Right lobe of liver (tissue), 6 donors: ENCODE data around the gene NCS1. TPM values are rescaled to one million over a fixed set of nuclear protein-coding genes. Genes with fewer than 3 reads are reported as not detected.

Source experiments
- ATAC-seq, 4 donors: fragments of 200-7000 bp; cut with Tn5 transposase; one replicate each; pipeline ENCODE4 v1.9.1; 2020; ENCODE audit warnings: mild to moderate bottlenecking in 4 of 4, moderate library complexity in 4 of 4
- DNase-seq, 3 donors: peaks; one replicate each; pipeline ENCODE4 v3.0.0-alpha.2; 2020
- H3K27ac ChIP-seq, 3 donors: fragments of 200-600 bp; one replicate each; pipeline ENCODE4 v1.8.0; 2022
- H3K27me3 ChIP-seq, 2 donors: fragments of 200-600 bp; one replicate each; pipeline ENCODE4 v1.8.0; 2022
- H3K36me3 ChIP-seq, 4 donors: fragments of 200-600 bp; sonication (generic) in 1 of 4; one replicate each; pipeline versions ENCODE4 v1.5.1 to v1.8.0; 2017 to 2022; ENCODE audit warnings: control low read depth in 1 of 4
- H3K4me1 ChIP-seq, 4 donors: fragments of 200-600 bp; sonication (generic) in 1 of 4; one replicate each; pipeline versions ENCODE4 v1.5.1 to v1.8.0; 2017 to 2022; ENCODE audit warnings: control low read depth in 1 of 4
- H3K4me3 ChIP-seq, 3 donors: fragments of 200-600 bp; one replicate each; pipeline ENCODE4 v1.8.0; 2022
- H3K9me3 ChIP-seq, 4 donors: fragments of 200-600 bp; sonication (generic) in 1 of 4; one replicate each; pipeline versions ENCODE4 v1.5.1 to v1.8.0; 2017 to 2022; ENCODE audit warnings: control low read depth in 1 of 4
- POLR2A ChIP-seq: fragments of 450-650 bp; IDR thresholded peaks from one replicate; pipeline ENCODE4 v1.6.1; 2017; ENCODE audit warnings: antibody characterized with exemption, mild to moderate bottlenecking
- WGBS: methylation state at CpG from one replicate; pipeline ENCODE4 v1.1.6; 2018; ENCODE audit warnings: low coverage, low lambda C conversion rate; ENCODE audit not compliant: insufficient coverage; ENCODE audit errors: missing lambda C conversion rate; 5-methylcytosine and 5-hydroxymethylcytosine counted together
- intact Hi-C, 2 donors: fragments of 100-400 bp; cut with DNase I; formaldehyde crosslinking; loops; one replicate each; pipeline versions ENCODE4 v1.11.2 to v1.14.1; 2022
- total RNA-seq, 6 experiments: library from RNA; depleted of rRNA in 2 of 6; stranded (reverse); fragments of >200 nt in 2 of 6; fragmentation: NEBNext Ultra II Directional in 3 of 6; extraction: Animal tissue kit (Norgen Biotek cat#: 25700) in 3 of 6; gene quantifications; one replicate each; pipeline versions ENCODE4 v1.1.0 to v1.2.4, GENCODE V29; 2016 to 2023
- TF ChIP-seq, protein P1 (sequence below), 4 donors: fragments of 200-600 bp in 3 of 4; fragments of 450-650 bp in 1 of 4; IDR thresholded peaks; one replicate each; pipeline versions ENCODE4 v1.5.1 to v1.8.0; 2016 to 2022; ENCODE audit warnings: antibody characterized with exemption in 4 of 4, mild to moderate bottlenecking in 2 of 4
- donor health status: DM: no; HTN: yes; CAD: no.
- donor health status: DM: no; HTN: no; CAD: no.
- donor health status: DM: no; HTN: no; CAD: no.
- donor health status: DM: no; HTN: yes; CAD: no.
- donor health status: DM: no; HTN: yes; CAD: no.

Gene NCS1
- total RNA-seq, 6 experiments from 2014 or later: 1.6 to 3.3 (median 2.8) TPM

DNA sequence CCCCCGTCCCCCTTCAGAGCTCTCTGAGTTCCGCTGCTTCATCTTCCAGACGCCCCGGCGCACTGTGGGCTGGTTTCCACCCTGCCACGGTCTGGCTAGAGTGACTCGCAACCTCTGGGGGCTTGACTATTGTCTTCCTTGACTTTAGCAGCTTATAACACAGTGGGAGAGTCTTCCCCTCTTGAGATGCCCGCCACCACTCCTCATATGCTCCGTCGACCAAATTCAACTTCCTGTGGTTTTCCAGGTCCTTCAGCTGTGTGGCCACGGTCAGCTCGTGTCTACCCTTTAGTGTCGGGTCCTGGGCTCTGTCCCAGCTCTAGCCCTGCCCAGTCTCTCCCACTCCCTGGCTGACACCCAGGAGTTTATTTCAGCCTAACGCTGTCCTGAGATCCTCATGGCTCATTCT lies 28.2 kb upstream of the NCS1 start:
- Histone ChIP-seq H3K9me3 (no peaks in the 10 kb centered on the region), H3K4me3 (no peak overlapping the region), H3K27ac (no peak overlapping the region), H3K27me3 (no peaks in the 10 kb centered on the region), H3K4me1 (peaks cover 0 to 8% (median 0%) of the 10 kb centered on the region in 4 donors), H3K36me3 (no peaks in the 10 kb centered on the region)
- ATAC-seq (peak; percentile 35 to 54 (median 49)), DNase-seq (no peak)
- WGBS: 36% methylated on average over 13 of the region's 14 CpGs
- TF ChIP-seq POLR2A: no peak
- TF ChIP-seq, protein P1, sequence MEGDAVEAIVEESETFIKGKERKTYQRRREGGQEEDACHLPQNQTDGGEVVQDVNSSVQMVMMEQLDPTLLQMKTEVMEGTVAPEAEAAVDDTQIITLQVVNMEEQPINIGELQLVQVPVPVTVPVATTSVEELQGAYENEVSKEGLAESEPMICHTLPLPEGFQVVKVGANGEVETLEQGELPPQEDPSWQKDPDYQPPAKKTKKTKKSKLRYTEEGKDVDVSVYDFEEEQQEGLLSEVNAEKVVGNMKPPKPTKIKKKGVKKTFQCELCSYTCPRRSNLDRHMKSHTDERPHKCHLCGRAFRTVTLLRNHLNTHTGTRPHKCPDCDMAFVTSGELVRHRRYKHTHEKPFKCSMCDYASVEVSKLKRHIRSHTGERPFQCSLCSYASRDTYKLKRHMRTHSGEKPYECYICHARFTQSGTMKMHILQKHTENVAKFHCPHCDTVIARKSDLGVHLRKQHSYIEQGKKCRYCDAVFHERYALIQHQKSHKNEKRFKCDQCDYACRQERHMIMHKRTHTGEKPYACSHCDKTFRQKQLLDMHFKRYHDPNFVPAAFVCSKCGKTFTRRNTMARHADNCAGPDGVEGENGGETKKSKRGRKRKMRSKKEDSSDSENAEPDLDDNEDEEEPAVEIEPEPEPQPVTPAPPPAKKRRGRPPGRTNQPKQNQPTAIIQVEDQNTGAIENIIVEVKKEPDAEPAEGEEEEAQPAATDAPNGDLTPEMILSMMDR (IDR thresholded peaks at IDR 0.05): no peak
- intact Hi-C loops: no loop called here

DNA sequence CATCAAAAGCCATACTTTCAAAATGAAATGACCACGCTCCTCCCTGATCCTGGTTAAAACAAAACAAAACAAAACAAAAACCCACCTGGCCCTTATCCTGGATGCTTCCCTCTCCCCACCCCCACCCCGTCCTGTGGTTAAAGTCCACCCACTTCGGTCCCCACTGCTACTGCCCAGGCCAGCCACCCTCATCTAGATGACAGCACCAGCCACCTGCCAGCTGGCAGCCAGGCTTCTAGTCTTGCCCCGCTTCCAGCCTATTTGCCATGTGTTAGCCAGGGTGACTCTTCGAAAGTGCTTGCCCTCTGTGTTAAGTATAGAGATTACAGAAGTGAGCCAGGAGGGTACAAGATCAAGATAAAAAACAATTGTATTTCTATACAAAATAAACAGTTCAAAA lies 27.5 kb upstream of the NCS1 start:
- H3K27me3 ChIP-seq: no peaks in the 10 kb centered on the region
- no peak for TF ChIP-seq POLR2A
- TF ChIP-seq, protein P1 (IDR thresholded peaks at IDR 0.05): no peak
- ATAC-seq: peak; percentile 92 to 95 (median 94)
- WGBS: 26% methylated on average over 5 of the region's 5 CpGs
- no peak overlapping the region for H3K27ac ChIP-seq
- intact Hi-C loops: no loop called here
- H3K9me3 ChIP-seq: no peaks in the 10 kb centered on the region
- no peak overlapping the region for H3K4me3 ChIP-seq
- peak; percentile 72 to 83 (median 81) for DNase-seq
- no peaks in the 10 kb centered on the region for H3K36me3 ChIP-seq
- H3K4me1 ChIP-seq: peaks cover 0 to 8% (median 0%) of the 10 kb centered on the region in 4 donors

GRCh38 chr9:130145658-130146057 lies 26.5 kb upstream of the NCS1 start:
- WGBS: 46% methylated on average over 1 of the region's 1 CpG
- Histone ChIP-seq H3K9me3 (no peaks in the 10 kb centered on the region), H3K36me3 (no peaks in the 10 kb centered on the region), H3K4me1 (peaks cover 0 to 8% (median 0%) of the 10 kb centered on the region in 4 donors), H3K27me3 (no peaks in the 10 kb centered on the region), H3K27ac (no peak overlapping the region), H3K4me3 (no peak overlapping the region)
- no peak for ATAC-seq
- DNase-seq: no peak
- intact Hi-C loops: no loop called here
- TF ChIP-seq, protein P1 (IDR thresholded peaks at IDR 0.05): no peak
- TF ChIP-seq POLR2A: no peak

DNA sequence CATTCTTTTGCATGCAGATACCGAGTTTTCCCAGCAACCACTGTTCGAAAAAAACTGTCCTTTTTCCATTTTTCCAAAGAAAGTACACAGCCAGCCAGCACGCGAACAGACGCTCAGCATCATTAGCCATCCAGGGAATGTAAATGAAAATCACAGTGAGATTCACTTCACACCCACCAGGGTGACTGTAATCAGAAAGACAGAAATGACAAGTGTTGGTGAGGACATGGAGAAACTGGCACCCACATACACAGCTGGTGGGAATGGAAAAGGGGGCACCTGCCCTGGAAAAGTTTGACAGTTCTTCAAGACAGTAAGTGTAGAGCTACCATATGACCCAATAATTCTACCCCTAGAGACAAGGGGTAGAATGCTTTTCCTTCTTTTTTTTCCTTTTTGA lies 25.0 kb upstream of the NCS1 start:
- intact Hi-C loops: no loop called here
- H3K27ac ChIP-seq: no peak overlapping the region
- no peak for ATAC-seq
- no peaks in the 10 kb centered on the region for H3K36me3 ChIP-seq
- no peak for DNase-seq
- 67% methylated on average over 5 of the region's 5 CpGs for WGBS
- H3K9me3 ChIP-seq: no peaks in the 10 kb centered on the region
- no peaks in the 10 kb centered on the region for H3K27me3 ChIP-seq
- TF ChIP-seq POLR2A: no peak
- TF ChIP-seq, protein P1 (IDR thresholded peaks at IDR 0.05): no peak
- H3K4me3 ChIP-seq: no peak overlapping the region
- peaks cover 0 to 8% (median 0%) of the 10 kb centered on the region in 4 donors for H3K4me1 ChIP-seq

DNA sequence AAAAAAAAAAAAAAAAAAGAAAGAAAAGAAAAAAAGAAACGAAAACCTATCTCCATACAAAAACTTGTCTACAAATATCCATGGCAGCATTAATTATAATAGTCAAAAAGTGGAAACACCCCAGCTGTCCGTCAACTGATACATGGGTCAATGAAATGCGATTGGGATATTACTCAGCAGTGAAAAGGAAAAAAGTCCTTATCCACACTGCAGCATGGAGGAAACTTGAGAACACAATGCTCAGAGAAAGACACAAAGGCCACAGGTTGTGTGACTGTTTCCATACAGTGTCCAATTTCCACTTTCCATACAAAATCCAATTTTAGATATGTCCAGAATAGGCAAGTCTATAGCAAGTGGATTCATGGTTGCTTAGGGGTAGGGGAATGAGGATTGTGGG lies 24.3 kb upstream of the NCS1 start:
- WGBS: 90% methylated on average over 3 of the region's 3 CpGs
- no peaks in the 10 kb centered on the region for H3K36me3 ChIP-seq
- H3K27ac ChIP-seq: no peak overlapping the region
- intact Hi-C loops: no loop called here
- H3K4me1 ChIP-seq: peaks cover 0 to 8% (median 0%) of the 10 kb centered on the region in 4 donors
- no peaks in the 10 kb centered on the region for H3K9me3 ChIP-seq
- DNase-seq: no peak
- no peak overlapping the region for H3K4me3 ChIP-seq
- no peaks in the 10 kb centered on the region for H3K27me3 ChIP-seq
- ATAC-seq: no peak
- TF ChIP-seq, protein P1 (IDR thresholded peaks at IDR 0.05): no peak
- TF ChIP-seq POLR2A: no peak
